Testis (tissue), 3 donors: ENCODE data around the gene PI4K2A. TPM values are rescaled to one million over a fixed set of nuclear protein-coding genes. Genes with fewer than 3 reads are reported as not detected.

Experiments
- DNase-seq: peaks from one replicate; pipeline ENCODE4 v3.0.0-alpha.2; 2019
- H3K27ac ChIP-seq, 2 donors: fragments of 200-600 bp; sonication (generic); one replicate each; pipeline ENCODE4 v1.5.1; 2019
- H3K27me3 ChIP-seq: fragments of 200-600 bp; sonication (generic); one replicate; pipeline ENCODE4 v1.5.1; 2019
- H3K36me3 ChIP-seq: fragments of 200-600 bp; sonication (generic); one replicate; pipeline ENCODE4 v1.5.1; 2017; ENCODE audit warnings: low read depth; ENCODE audit errors: missing control alignments
- H3K4me1 ChIP-seq: fragments of 200-600 bp; sonication (generic); one replicate; pipeline ENCODE4 v1.5.1; 2019
- H3K4me3 ChIP-seq, 2 donors: fragments of 200-600 bp; sonication (generic); one replicate each; pipeline ENCODE4 v1.5.1; 2017 to 2019
- H3K9me3 ChIP-seq: fragments of 200-600 bp; sonication (generic); one replicate; pipeline ENCODE4 v1.5.1; 2017
- POLR2A ChIP-seq: fragments of 450-650 bp; IDR thresholded peaks from one replicate; pipeline ENCODE4 v1.6.1; 2017; ENCODE audit warnings: antibody characterized with exemption, mild to moderate bottlenecking, moderate library complexity
- WGBS, 2 donors: methylation state at CpG; one replicate each; pipeline ENCODE4 v1.1.5; 2018; 5-methylcytosine and 5-hydroxymethylcytosine counted together
- intact Hi-C: fragments of 100-400 bp; cut with DNase I; formaldehyde crosslinking; loops from one replicate; pipeline ENCODE4 v1.15.1; 2023; ENCODE audit warnings: low total_unique reads
- polyA plus RNA-seq: library from polyadenylated mRNA; stranded (reverse); fragments of 350-450 nt; fragmentation: Illumina TruSeq; extraction: RNeasy Lipid Tissue Mini Kit (QIAGEN cat#74804); gene quantifications from one replicate; pipeline ENCODE4 v1.2.3, GENCODE V29; 2014; ENCODE audit warnings: low read depth, low replicate concordance; ENCODE audit not compliant: insufficient read depth
- total RNA-seq, 2 donors: library from RNA; depleted of rRNA; stranded (reverse); fragments of >200 nt; gene quantifications; one replicate each; pipeline ENCODE4 v1.2.3, GENCODE V29; 2016
- TF ChIP-seq, protein P1 (sequence below), 3 experiments: fragments of 450-650 bp in 2 of 3; fragments of 200-600 bp in 1 of 3; sonication (generic) in 1 of 3; IDR thresholded peaks; one replicate each; pipeline ENCODE4 v1.5.1; 2016 to 2019; ENCODE audit warnings: antibody characterized with exemption in 3 of 3, mild to moderate bottlenecking in 2 of 3, moderate library complexity in 1 of 3

PI4K2A gene
- total and polyA plus RNA-seq, 3 donors from 2014 or later: 24.2 to 31.0 (median 27.4) TPM

DNA sequence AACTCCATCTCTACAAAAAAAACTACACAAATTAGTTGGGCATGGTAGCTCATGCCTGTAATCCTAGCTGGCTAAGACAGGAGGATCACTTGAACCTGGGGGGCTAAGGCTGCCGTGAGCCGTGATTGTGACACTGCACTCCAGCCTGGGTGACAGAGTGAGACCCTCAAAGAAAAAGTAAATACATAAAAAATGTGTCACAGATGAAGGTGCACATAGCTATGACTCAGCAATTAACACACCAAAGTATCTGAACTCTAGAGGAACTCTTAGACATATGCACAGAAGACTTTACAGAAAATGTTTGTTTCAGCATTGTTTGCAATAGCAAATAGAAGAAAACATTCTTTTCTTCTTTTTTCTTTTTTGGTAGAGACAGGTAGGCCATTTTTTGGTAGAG is 42.7 kb upstream of the PI4K2A start:
- Histone ChIP-seq H3K36me3 (no peaks in the 10 kb centered on the region), H3K4me1 (no peaks in the 10 kb centered on the region), H3K27me3 (no peaks in the 10 kb centered on the region), H3K9me3 (no peaks in the 10 kb centered on the region), H3K27ac (no peak overlapping the region), H3K4me3 (no peak overlapping the region)
- DNase-seq: no peak
- TF ChIP-seq POLR2A: no peak
- TF ChIP-seq, protein P1, sequence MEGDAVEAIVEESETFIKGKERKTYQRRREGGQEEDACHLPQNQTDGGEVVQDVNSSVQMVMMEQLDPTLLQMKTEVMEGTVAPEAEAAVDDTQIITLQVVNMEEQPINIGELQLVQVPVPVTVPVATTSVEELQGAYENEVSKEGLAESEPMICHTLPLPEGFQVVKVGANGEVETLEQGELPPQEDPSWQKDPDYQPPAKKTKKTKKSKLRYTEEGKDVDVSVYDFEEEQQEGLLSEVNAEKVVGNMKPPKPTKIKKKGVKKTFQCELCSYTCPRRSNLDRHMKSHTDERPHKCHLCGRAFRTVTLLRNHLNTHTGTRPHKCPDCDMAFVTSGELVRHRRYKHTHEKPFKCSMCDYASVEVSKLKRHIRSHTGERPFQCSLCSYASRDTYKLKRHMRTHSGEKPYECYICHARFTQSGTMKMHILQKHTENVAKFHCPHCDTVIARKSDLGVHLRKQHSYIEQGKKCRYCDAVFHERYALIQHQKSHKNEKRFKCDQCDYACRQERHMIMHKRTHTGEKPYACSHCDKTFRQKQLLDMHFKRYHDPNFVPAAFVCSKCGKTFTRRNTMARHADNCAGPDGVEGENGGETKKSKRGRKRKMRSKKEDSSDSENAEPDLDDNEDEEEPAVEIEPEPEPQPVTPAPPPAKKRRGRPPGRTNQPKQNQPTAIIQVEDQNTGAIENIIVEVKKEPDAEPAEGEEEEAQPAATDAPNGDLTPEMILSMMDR (IDR thresholded peaks at IDR 0.05): no peak
- 89 to 95% methylated on average over 2 of the region's 2 CpGs for WGBS, 2 donors
- intact Hi-C loops: no loop called here

DNA sequence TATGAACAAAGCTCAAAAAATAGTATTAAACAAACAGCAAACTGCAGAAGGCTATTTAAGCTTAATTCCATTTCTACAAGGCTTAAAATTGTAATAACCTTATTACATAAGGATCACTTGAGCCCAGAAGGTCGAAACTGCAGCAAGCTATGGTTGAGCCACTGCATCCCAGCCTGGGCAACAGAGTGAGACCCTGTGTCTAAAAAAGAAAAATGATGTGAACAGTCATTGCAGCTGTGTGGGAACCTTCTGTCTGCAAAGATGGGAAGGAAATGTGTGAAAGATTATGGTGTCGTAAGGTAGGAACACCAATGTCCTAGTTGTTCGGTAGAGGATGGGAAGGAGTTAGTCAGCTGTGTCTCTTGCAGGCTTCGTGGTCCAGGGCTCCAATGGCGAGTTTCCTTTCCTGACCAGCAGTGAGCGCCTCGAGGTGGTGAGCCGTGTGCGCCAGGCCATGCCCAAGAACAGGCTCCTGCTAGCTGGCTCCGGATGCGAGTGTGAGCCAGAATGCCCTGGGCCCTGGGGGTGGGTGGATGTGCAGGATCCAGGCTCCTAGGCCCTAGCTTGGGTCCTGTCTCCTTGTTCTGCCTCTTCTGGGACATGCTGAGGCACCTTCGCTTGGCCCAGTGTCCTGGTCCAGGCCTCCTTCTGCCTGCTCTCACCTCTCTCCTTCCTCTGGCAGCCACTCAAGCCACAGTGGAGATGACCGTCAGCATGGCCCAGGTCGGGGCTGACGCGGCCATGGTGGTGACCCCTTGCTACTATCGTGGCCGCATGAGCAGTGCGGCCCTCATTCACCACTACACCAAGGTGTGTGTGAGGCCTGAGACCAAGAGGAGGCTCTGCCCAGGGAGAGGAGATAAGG is 41.8 kb upstream of the PI4K2A start:
- TF ChIP-seq, protein P1 (IDR thresholded peaks at IDR 0.05): no peak
- no peak overlapping the region for H3K27ac ChIP-seq
- no peak for DNase-seq

DNA sequence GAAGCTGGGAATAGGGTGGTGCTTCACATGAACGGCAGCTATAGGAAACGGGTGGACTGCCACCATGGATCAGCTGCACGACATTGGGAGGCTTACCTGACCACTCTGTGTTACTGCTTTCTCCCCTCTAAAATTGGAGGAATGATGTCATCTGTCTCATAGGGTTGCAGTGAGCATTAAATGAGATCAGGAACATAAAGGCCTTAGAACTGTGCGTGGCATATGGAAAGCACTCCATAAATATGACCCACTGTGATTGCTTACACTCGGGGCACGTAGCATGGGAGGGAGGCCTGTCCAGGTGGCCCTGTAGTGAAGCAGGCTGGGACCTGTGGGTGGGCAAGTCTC is 41.2 kb upstream of the PI4K2A start:
- TF ChIP-seq, protein P1 (IDR thresholded peaks at IDR 0.05): no peak
- TF ChIP-seq POLR2A: no peak
- WGBS, 2 donors: 88 to 90% methylated on average over 6 of the region's 6 CpGs
- no peaks in the 10 kb centered on the region for H3K4me1 ChIP-seq
- H3K36me3 ChIP-seq: no peaks in the 10 kb centered on the region
- intact Hi-C loops: no loop called here
- no peaks in the 10 kb centered on the region for H3K9me3 ChIP-seq
- no peak overlapping the region for H3K27ac ChIP-seq
- no peak for DNase-seq
- H3K27me3 ChIP-seq: no peaks in the 10 kb centered on the region
- no peak overlapping the region for H3K4me3 ChIP-seq

More for the DNA sequence above, 41.8 kb upstream of the PI4K2A start:
- H3K9me3 ChIP-seq: no peaks in the 10 kb centered on the region
- no peaks in the 10 kb centered on the region for H3K27me3 ChIP-seq
- H3K36me3 ChIP-seq: no peaks in the 10 kb centered on the region
- intact Hi-C loops: no loop called here
- WGBS, 2 donors: 93 to 96% methylated on average over 13 to 19 of the region's 19 CpGs
- no peaks in the 10 kb centered on the region for H3K4me1 ChIP-seq
- no peak overlapping the region for H3K4me3 ChIP-seq

DNA sequence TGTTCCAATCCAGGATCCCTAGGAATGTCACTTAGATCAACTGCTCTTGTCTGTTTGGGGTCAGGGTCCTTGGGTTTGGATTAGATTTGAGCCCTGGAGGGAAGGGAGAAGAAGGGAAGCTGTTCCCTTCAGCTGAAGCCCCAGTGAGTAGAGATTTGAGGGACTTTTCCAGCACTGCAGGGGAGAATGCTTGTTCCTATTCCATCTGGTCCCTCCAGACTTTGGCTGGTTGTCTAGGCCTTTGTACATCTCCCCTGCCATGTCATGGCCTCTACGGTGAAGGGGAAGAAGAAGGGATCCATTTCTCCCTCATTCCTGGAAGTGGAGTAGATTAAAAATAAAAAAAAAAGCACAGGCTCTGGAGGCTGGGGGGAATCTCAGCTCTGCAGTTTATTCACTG is 39.9 kb upstream of the PI4K2A start:
- 90 to 94% methylated on average over 1 of the region's 1 CpG for WGBS, 2 donors
- H3K36me3 ChIP-seq: no peaks in the 10 kb centered on the region
- H3K4me3 ChIP-seq: no peak overlapping the region
- H3K27ac ChIP-seq: no peak overlapping the region
- no peaks in the 10 kb centered on the region for H3K27me3 ChIP-seq
- no peaks in the 10 kb centered on the region for H3K9me3 ChIP-seq
- no peak for TF ChIP-seq POLR2A
- TF ChIP-seq, protein P1 (IDR thresholded peaks at IDR 0.05): no peak
- intact Hi-C loops: no loop called here
- DNase-seq: no peak
- no peaks in the 10 kb centered on the region for H3K4me1 ChIP-seq
